ENCODE data around the gene HRH1. TPM values are rescaled to one million over a fixed set of nuclear protein-coding genes. Genes with fewer than 3 reads are reported as not detected.
A peak's percentile ranks its signal among the peaks of the same experiment; 100 is the strongest.

Gene HRH1
- total and polyA plus RNA-seq, 2 experiments from 2014 or later: not detected

GRCh38 chr3:11276901-11277300, 122.6 kb downstream of the HRH1 start:
- Mint-ChIP-seq H3K36me3 (ENCODE audit: low read depth) (peaks cover 3% of the 10 kb centered on the region; the same call in 2 of the 3 replicates), H3K27me3 (ENCODE audit: insufficient read depth, low read depth, poor library complexity) (peaks cover 9% of the 10 kb centered on the region), H3K4me3 (no peak overlapping the region), H3K9me3 (no peaks in the 10 kb centered on the region), H3K4me1 (peaks cover 5% of the 10 kb centered on the region), H3K27ac (no peak overlapping the region)
- no peaks in the 10 kb centered on the region for H4K20me1 ChIP-seq (replicated peaks; ENCODE audit: insufficient read depth)
- H3K79me2 ChIP-seq (replicated peaks; ENCODE audit: insufficient read depth): peaks cover 24% of the 10 kb centered on the region
- ATAC-seq: no peak
- H3K27me3 ChIP-seq (ENCODE audit: insufficient read depth): no peaks in the 10 kb centered on the region
- no peak overlapping the region for H3K4me2 ChIP-seq
- H2AFZ ChIP-seq: no peak overlapping the region
- H3K9me2 ChIP-seq (ENCODE audit: insufficient read depth): no peaks in the 10 kb centered on the region
- H3K4me3 ChIP-seq: no peak overlapping the region
- no peak for DNase-seq (ENCODE audit: low spot score)
- no peak overlapping the region for H3K27ac ChIP-seq (ENCODE audit: low read depth)
- H3K36me3 ChIP-seq (ENCODE audit: insufficient read depth): peaks cover 3% of the 10 kb centered on the region; the same call in 1 of the 2 replicates
- peaks cover 7% of the 10 kb centered on the region for H3K4me1 ChIP-seq (ENCODE audit: insufficient read depth)
- H3F3A ChIP-seq (replicated peaks; ENCODE audit: low read depth): no peaks in the 10 kb centered on the region
- TF ChIP-seq NANOG (IDR thresholded peaks at IDR 0.05; ENCODE audit: borderline replicate concordance) (no peak), ETS1 (IDR thresholded peaks at IDR 0.05) (no peak), POLR2AphosphoS5 (IDR thresholded peaks at IDR 0.05; ENCODE audit: low read depth) (no peak), JUNB (IDR thresholded peaks at IDR 0.05; ENCODE audit: unreplicated experiment) (no peak)

- Histone ChIP-seq H4K20me1 (replicated peaks; ENCODE audit: insufficient read depth) (no peaks in the 10 kb centered on the region; the same call in 1 of the 2 replicates), H3K27ac (ENCODE audit: low read depth) (no peak overlapping the region), H3K4me3 (no peak overlapping the region), H3K4me2 (no peak overlapping the region), H3K79me2 (replicated peaks; ENCODE audit: insufficient read depth) (0 out of 2 replicates have a peak, but pooled peaks cover 5% of the 10 kb centered on the region), H3K9me2 (ENCODE audit: insufficient read depth) (no peaks in the 10 kb centered on the region), H2AFZ (no peak overlapping the region), H3F3A (replicated peaks; ENCODE audit: low read depth) (no peaks in the 10 kb centered on the region), H3K36me3 (ENCODE audit: insufficient read depth) (peaks cover 3% of the 10 kb centered on the region; the same call in 1 of the 2 replicates), H3K4me1 (ENCODE audit: insufficient read depth) (no peaks in the 10 kb centered on the region), H3K27me3 (ENCODE audit: insufficient read depth) (no peaks in the 10 kb centered on the region)
- Mint-ChIP-seq H3K27ac (peak overlapping the region; percentile 28; the same call in 1 of the 2 replicates), H3K4me3 (no peak overlapping the region), H3K9me3 (no peaks in the 10 kb centered on the region), H3K4me1 (0 out of 3 replicates have a peak, but pooled peaks cover 3% of the 10 kb centered on the region), H3K36me3 (ENCODE audit: low read depth) (no peaks in the 10 kb centered on the region; the same call in 2 of the 3 replicates), H3K27me3 (ENCODE audit: insufficient read depth, low read depth, poor library complexity) (no peaks in the 10 kb centered on the region)
- ATAC-seq (no peak), DNase-seq (ENCODE audit: low spot score) (no peak)
- no peak for TF ChIP-seq ZNF331 (CRISPR knock-in tag; IDR thresholded peaks at IDR 0.05; ENCODE audit: low read depth)
- no peak for TF ChIP-seq EZH2phosphoT487 (IDR thresholded peaks at IDR 0.05; ENCODE audit: unreplicated experiment)
- TF ChIP-seq STAT1 (IDR thresholded peaks at IDR 0.05; ENCODE audit: unreplicated experiment): no peak
- no peak for TF ChIP-seq EZH2 (IDR thresholded peaks at IDR 0.05; ENCODE audit: low read depth, unreplicated experiment)
- TF ChIP-seq POLR2AphosphoS5 (IDR thresholded peaks at IDR 0.05; ENCODE audit: low read depth): no peak
- no peak for TF ChIP-seq NANOG (IDR thresholded peaks at IDR 0.05; ENCODE audit: borderline replicate concordance)
- TF ChIP-seq ETS1 (IDR thresholded peaks at IDR 0.05): no peak
- no peak for TF ChIP-seq CTCF (conservative IDR thresholded peaks at IDR 0.05; ENCODE audit: low read depth in 2 of 2)
Measured at GRCh38 chr3:11282250-11283138, 128.2 kb downstream of the HRH1 start.
